ENCODE results near the gene PALLD.

Gene PALLD

GRCh38 chr4:168527560-168527959, 30.7 kb downstream of the PALLD start:
- DNase-seq (ENCODE audit: low spot score), result no peak

- DNase-seq (ENCODE audit: low spot score), result no peak
Measured at GRCh38 chr4:168528131-168528949, 31.5 kb downstream of the PALLD start.

- DNase-seq (ENCODE audit: low spot score), result no peak
Measured at GRCh38 chr4:168529257-168529656, 32.4 kb downstream of the PALLD start.

- DNase-seq (ENCODE audit: low spot score), result no peak
Measured at GRCh38 chr4:168531305-168531704, 34.5 kb downstream of the PALLD start.

- DNase-seq (ENCODE audit: low spot score), result no peak
Measured at GRCh38 chr4:168534535-168534934, 37.7 kb downstream of the PALLD start.

GRCh38 chr4:168535689-168536088, 38.8 kb downstream of the PALLD start:
- no peak for DNase-seq (ENCODE audit: low spot score)

DNA sequence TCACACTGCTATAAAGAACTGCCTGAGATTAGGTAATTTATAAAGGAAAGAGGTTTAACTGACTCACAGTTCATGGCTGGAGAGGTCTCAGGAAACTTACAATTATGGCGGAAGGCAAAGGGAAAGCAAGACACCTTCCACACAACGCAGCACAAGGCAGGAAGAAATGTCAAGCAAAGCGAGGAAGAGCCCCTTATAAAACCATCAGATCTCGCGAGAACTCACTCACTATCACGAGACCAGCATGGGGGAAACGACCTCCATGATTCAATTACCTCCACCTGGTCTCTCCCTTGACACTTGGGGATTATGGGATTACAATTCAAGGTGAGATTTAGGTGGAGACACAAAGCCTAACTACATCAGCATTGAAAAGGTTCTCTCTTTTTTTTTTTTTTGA, 39.6 kb downstream of the PALLD start:
- no peak for DNase-seq (ENCODE audit: low spot score)

GRCh38 chr4:168537086-168537485, 40.2 kb downstream of the PALLD start:
- no peak for DNase-seq (ENCODE audit: low spot score)

- no peak for DNase-seq (ENCODE audit: low spot score)
Measured at GRCh38 chr4:168537571-168537970, 40.7 kb downstream of the PALLD start.

DNA sequence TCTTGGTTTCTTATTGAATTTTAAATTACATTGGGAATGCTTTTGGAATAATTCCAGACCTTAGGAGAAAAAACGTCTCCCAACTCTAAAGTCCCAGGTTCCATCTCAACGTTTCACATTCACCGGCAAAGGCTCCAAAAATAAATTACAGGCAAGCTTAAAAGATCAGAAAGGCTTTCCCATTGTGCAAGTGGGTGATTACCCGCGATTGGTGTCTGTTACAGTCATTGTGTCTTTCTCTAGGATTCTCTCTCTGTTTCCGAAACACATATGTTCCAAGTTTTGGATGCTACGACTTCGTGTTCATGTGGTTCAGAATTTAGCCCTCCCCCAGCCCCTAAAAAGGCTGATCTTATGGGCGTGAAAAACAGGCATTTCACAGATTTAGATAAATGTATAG, 41.8 kb downstream of the PALLD start:
- DNase-seq (ENCODE audit: low spot score), result no peak

DNA sequence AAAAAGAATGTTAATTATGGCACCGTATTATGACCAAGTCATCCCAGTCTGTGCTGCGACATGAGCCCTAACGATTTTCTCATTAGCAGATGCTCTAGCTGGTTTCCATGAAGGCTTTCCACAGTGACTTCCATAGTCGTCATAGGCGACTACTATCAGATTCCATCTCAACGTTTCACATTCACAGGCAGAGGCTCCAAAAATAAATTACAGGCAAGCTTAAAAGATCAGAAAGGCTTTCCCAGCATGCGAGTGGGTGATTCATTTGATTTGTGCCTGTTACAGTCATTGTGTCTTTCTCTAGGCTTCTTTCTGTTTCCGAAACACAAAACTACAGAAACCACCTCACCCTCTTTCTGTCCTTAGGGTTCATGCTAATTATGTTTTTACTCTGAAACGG, 43.2 kb downstream of the PALLD start:
- no peak for DNase-seq (ENCODE audit: low spot score)

- DNase-seq (ENCODE audit: low spot score), result no peak
Measured at GRCh38 chr4:168540503-168541265, 43.8 kb downstream of the PALLD start.

- DNase-seq (ENCODE audit: low spot score), result no peak
Measured at GRCh38 chr4:168541266-168541953, 44.6 kb downstream of the PALLD start.

GRCh38 chr4:168549143-168549542, 52.3 kb downstream of the PALLD start:
- DNase-seq (ENCODE audit: low spot score), result no peak

DNA sequence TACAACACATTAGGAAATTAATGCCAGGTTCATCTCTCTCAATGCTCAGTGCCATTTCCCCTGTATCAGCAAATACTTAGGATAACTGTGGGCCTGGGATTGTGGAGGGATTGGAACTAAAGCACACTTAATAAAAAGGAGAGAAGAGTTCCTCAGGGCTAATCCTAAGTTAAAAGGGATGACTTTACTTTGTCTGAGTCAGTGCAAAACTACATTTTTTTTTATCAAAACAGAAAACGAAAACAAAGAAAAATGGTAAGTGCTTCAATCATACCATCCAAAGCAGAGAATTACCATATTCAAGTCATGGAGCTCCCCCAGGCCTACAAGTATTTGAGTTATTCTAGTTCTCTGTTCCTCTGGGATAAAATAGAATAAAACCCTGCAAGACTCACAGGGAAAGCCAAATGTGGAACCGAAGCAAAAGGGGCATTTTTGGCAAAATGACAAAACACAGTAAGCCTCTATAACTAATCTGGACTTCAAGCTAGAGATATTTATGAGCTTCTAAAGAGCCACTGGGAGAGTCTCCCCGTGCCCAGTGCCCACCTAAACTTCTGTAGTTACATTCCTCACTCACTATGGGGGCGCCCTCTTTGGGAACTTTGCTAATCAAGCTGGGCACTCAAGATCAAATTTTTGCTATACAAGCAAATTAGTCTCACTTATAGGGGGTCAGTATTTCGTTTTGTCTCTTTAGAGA, 53.4 kb downstream of the PALLD start:
- DNase-seq (ENCODE audit: low spot score), result no peak

GRCh38 chr4:168551211-168551610, 54.4 kb downstream of the PALLD start:
- DNase-seq (ENCODE audit: low spot score), result no peak

DNA sequence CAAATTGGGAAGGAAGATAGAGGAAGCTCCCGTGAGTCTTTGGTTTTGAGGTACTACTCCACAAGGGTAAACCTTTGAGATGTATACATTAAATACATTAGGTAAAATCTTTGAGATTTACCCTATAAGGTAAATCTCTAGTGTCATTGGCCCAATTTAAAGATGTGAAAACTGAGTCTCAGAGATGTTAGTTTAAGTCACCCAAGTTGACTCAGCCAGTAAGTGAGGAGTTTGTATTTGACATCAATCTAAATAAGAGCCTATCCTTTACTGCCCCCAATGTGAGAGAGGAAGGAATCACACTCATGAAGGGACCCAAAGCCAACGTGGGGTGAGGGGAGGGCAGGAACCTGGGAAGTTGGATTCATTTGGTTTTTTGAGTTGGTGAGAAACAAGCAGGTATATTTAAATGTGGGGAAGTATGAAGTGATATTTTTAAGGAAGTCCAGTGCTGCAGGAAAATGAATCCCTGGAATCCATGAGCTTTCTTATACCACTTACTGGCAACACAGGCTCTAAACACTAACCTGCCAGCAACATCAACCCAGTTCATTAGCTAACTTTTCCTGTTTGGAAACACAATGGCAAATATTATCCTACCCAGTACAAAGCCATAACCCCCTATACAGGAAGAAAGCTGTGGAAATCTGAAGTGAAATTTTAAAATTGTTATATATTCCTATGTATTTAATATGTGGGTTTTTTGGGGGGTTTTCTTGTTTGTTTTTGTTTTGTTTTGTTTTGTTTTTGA, 55.3 kb downstream of the PALLD start:
- DNase-seq (ENCODE audit: low spot score), result peak; percentile 20

- no peak for DNase-seq (ENCODE audit: low spot score)
Measured at GRCh38 chr4:168553714-168554370, 57.0 kb downstream of the PALLD start.

- DNase-seq (ENCODE audit: low spot score), result no peak
Measured at GRCh38 chr4:168555437-168555836, 58.6 kb downstream of the PALLD start.

DNA sequence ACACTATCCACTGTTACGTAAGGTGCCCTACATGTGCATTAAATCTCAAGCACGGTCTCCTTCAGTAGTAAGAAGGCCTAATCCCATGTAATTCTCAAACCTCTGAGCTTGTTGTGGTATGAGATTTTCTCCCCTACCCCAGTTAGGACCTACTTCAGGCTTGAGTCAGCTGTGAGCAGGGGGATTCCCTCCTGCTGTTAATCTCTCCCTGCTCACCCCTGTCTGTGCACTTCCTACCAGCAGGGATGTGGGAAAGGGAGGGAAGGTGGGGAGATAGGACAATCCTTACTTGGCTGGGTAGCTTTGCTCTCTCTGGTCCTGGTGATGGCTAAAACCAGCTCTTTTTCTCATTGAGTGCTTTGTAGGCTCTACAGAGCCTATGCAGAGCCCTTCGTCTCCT, 60.8 kb downstream of the PALLD start:
- DNase-seq (ENCODE audit: low spot score), result no peak

GRCh38 chr4:168558599-168558998, 61.7 kb downstream of the PALLD start:
- no peak for DNase-seq (ENCODE audit: low spot score)
